HFFc6 (cell line): ENCODE data around the gene CLTCL1. TPM values are rescaled to one million over a fixed set of nuclear protein-coding genes. Genes with fewer than 3 reads are reported as not detected.

Source experiments
- DNase-seq: peaks from one replicate; pipeline ENCODE4 v3.0.0-alpha.2; 2018
- H3K27ac Mint-ChIP-seq: 2 replicates; pipeline ENCODE4 v1.8.0; 2020; ENCODE audit warnings: mild to moderate bottlenecking, mixed read lengths
- H3K27me3 Mint-ChIP-seq: 2 replicates; pipeline ENCODE4 v1.8.0; 2021; ENCODE audit warnings: mild to moderate bottlenecking, moderate library complexity, mixed read lengths; ENCODE audit not compliant: insufficient read depth
- H3K36me3 Mint-ChIP-seq: 2 replicates; pipeline ENCODE4 v1.8.0; 2021; ENCODE audit warnings: low read depth, mixed read lengths
- H3K4me1 Mint-ChIP-seq: 2 replicates; pipeline ENCODE4 v1.8.0; 2020; ENCODE audit warnings: low read depth, mixed read lengths
- H3K4me3 Mint-ChIP-seq: 2 replicates; pipeline ENCODE4 v1.8.0; 2020; ENCODE audit warnings: mild to moderate bottlenecking, moderate library complexity, mixed read lengths
- H3K9me3 Mint-ChIP-seq: 2 replicates; pipeline ENCODE4 v1.8.0; 2020; ENCODE audit warnings: mild to moderate bottlenecking, mixed read lengths
- long read RNA-seq: library from polyadenylated mRNA; unstranded; transcript quantifications from one replicate; pipeline ENCODE4 v2.0.0, GENCODE V29; 2019
- total RNA-seq, 6 experiments: library from RNA; stranded (reverse); fragmentation: NEBNext Ultra II Directional; extraction: Animal tissue kit (Norgen Biotek cat#: 25700); gene quantifications; 2 replicates in 1 of 6; 3 replicates in 5 of 6; pipeline ENCODE4 v1.2.3, GENCODE V29; 2021
- TF ChIP-seq, protein P1 (sequence below): fragments of 200-600 bp; sonication (generic); IDR thresholded peaks from 2 replicates; pipeline ENCODE4 v1.5.0; 2021; ENCODE audit warnings: antibody characterized with exemption, mild to moderate bottlenecking

The CLTCL1 gene
- 1 to 10 TPM; 6.3 to 9.0 (median 7.3) TPM for total RNA-seq
- long read RNA-seq, full-length matches to known transcripts, result 2 of 6 reads
- long read RNA-seq, partial matches to known transcripts, result 2 of 6 reads
- long read RNA-seq, other reads (novel, unspliced or antisense), result 2 of 6 reads

DNA sequence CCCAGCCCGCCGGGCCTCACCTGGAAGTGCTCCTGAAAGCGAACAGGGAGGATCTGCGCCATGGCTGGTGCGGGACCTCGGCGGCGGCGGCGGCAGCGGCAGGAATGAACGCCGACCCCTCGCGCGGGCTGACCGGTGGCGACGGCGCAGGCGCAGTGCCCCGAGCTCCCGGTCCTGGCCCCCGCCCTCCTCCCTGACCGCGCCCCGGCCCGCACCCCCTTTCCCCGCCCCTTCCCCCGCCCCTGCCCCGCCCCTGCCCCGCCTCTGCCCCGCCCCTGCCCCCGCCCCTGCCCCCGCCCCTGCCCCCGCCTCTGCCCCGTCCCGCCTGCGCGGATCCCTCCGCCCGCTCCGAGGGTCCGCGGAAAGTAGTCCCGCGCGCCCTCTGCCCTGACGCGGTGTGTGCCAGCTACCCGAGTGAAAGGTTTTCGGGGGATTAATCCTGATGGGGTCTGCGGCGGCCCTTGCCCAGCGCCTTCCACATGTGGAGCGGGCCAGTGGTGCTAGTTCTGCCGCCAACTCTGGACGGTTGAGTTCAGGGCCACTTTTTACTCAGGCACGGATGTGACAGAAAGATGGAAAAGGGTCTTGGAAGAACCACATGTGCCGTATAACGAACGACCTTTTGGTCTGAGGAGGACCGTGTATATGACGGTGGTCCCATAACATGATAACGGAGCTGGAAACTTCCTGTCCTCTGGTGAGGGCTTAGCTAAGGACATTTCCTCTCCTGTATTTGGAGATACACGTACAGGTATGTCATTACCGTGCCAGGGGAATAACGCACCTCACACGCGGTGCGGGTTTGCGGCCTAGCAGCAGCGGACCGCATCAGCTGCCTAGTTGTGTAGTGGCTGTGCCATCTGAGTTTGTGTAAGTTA, at the start of gene CLTCL1:
Gene CLTCL1 (minus strand): TSS at position 140 of the 878 bp plus-strand sequence. CDS start 78 bp downstream, at position 62.
- peak within 1 kb of the TSS; percentile 70 for H3K27ac Mint-ChIP-seq
- H3K4me1 Mint-ChIP-seq, result peaks cover 51% of the 10 kb centered on the region
- H3K36me3 Mint-ChIP-seq, result no peaks in the 10 kb centered on the region
- H3K27me3 Mint-ChIP-seq, result peaks cover 10% of the 10 kb centered on the region
- peak; percentile 37 for DNase-seq
- TF ChIP-seq, protein P1, sequence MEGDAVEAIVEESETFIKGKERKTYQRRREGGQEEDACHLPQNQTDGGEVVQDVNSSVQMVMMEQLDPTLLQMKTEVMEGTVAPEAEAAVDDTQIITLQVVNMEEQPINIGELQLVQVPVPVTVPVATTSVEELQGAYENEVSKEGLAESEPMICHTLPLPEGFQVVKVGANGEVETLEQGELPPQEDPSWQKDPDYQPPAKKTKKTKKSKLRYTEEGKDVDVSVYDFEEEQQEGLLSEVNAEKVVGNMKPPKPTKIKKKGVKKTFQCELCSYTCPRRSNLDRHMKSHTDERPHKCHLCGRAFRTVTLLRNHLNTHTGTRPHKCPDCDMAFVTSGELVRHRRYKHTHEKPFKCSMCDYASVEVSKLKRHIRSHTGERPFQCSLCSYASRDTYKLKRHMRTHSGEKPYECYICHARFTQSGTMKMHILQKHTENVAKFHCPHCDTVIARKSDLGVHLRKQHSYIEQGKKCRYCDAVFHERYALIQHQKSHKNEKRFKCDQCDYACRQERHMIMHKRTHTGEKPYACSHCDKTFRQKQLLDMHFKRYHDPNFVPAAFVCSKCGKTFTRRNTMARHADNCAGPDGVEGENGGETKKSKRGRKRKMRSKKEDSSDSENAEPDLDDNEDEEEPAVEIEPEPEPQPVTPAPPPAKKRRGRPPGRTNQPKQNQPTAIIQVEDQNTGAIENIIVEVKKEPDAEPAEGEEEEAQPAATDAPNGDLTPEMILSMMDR, result no peak
- peak within 1 kb of the TSS; percentile 90 for H3K4me3 Mint-ChIP-seq
- no peaks in the 10 kb centered on the region for H3K9me3 Mint-ChIP-seq

DNA sequence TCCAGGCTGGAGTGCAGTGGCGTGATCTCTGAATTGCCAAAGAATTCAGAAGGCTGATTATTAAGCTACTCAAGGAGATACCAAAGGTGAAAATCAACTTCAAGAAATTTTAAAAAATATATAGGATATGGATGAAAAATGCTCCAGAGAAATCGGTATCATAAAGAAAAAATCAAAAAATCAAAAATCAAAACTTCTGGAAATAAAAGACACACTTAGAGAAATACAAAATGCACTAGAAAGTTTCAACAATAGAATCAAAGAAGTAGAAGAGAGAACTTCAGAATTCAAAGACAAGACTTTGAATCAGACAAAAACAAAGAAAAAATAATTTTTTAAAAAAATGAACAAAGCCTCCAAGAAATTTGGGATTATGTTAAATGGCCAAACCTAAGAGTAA, 45.6 kb upstream of the CLTCL1 start:
- Mint-ChIP-seq H3K27me3 (no peaks in the 10 kb centered on the region; the same call in 1 of the 2 replicates), H3K4me3 (no peak overlapping the region), H3K9me3 (peaks cover 12% of the 10 kb centered on the region), H3K4me1 (peaks cover 12% of the 10 kb centered on the region), H3K36me3 (peaks cover 79% of the 10 kb centered on the region), H3K27ac (no peak overlapping the region)
- DNase-seq, result no peak
- TF ChIP-seq, protein P1, result no peak

DNA sequence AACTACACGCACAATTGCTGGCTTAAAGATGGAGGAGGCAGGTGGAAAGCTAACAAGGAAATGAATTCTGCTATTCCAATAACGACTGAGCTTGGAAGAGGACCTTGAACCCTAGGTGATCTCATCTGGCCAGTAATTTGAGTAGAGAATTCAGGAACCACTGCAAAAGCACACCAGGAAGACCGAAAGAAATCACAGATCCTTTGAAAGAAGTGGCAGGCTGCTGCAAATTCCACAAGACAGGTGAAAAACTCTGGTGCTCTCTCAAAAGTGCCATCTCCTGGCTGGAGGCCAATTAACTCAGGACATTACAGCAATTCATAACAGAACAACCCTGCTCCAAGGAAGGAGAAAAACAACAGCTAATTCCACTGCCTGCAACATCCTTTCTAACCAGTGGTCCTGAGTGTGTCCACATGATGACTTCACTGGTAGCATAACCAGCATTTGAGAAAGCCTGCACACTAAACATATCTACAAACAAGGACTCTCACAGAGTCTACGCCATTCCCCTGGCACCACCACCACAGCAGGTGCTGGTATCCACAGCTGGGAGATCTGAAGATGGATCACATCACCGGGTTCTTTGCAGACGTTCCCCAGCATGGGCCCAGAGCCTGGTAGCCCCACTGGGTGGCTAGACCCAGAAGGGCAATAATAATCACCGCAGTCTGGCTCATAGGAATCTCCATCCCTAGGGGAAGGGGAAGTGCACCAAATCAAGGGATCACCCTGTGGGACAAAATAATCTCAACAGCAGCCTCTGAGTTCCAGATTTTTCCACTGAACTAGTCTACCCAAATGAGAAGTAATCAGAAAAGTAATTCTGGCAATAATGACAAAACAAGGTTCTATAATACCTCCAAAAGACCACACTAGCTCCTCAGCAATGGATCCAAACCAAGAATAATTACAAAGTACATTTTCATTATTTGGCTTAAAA, 44.9 kb upstream of the CLTCL1 start:
- Mint-ChIP-seq H3K4me3 (no peak overlapping the region), H3K27me3 (no peaks in the 10 kb centered on the region; the same call in 1 of the 2 replicates), H3K36me3 (peaks cover 74% of the 10 kb centered on the region), H3K9me3 (peaks cover 12% of the 10 kb centered on the region), H3K27ac (no peak overlapping the region), H3K4me1 (peaks cover 12% of the 10 kb centered on the region)
- TF ChIP-seq, protein P1, result no peak
- no peak for DNase-seq

DNA sequence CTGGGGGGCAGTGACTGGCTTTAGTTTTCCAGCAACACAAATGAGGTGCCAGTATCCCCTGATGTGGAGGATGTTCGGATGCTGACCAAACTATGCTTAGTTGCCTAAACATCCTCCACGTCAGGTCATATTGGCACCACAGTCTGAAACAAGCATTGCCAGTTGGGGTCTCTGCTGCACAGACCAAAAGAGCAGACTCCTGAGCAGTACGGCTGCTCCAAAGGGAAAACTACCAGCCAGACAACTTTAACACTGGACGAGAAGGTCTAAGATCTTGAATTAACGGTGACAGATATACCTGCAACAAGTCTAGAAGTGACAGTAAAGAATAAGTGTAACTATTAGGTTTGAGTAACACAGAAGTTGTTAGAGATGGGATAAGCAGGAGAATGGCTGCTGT, 40.5 kb upstream of the CLTCL1 start:
- Mint-ChIP-seq H3K4me1 (no peaks in the 10 kb centered on the region), H3K4me3 (no peak overlapping the region), H3K27me3 (no peaks in the 10 kb centered on the region; the same call in 1 of the 2 replicates), H3K36me3 (peaks cover 66% of the 10 kb centered on the region), H3K9me3 (no peaks in the 10 kb centered on the region), H3K27ac (no peak overlapping the region)
- no peak for DNase-seq
- TF ChIP-seq, protein P1, result no peak

DNA sequence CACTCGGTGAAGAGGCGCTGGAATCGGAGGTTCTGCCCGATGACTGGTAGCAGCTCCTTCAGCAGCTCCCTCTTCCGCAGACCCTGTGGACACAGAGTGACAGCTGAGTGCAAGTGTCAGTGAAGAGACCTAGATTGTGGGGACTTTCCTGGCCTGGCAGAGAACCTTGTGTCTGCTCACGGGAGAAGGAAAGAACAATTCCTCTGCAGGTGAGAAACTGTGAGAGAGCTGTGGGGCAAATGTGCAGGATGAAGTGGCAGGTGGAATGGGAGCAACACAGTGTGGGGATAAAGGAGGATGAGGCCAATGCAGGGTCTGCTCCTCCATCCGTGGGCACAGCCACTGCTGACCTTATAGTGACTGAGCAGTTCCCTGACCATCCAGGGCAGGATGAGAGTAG, 40.0 kb upstream of the CLTCL1 start:
- Mint-ChIP-seq H3K27ac (no peak overlapping the region), H3K36me3 (peaks cover 61% of the 10 kb centered on the region), H3K27me3 (no peaks in the 10 kb centered on the region; the same call in 1 of the 2 replicates), H3K4me3 (no peak overlapping the region), H3K9me3 (no peaks in the 10 kb centered on the region), H3K4me1 (no peaks in the 10 kb centered on the region)
- TF ChIP-seq, protein P1, result no peak
- no peak for DNase-seq
